ENCODE measurements around the gene MAPKAP1.

MAPKAP1 gene

DNA sequence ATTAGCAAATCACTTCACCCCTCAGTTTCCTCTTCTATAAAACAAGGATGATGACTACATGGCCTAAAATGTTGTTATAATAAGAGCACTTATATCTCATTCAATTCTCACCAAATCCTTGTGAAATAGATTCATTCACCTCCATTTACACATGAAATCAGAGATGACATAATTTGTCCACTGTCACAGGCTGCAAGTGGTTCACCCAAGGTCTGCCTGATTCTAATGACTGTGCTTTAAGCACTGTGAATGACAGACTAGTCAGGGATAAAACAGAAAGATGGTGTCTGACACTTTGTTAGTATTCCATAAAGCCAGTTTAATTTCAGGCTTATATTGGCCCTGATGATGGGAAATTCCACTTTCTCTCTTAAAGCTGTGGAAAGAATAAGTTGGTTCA, 209.5 kb downstream of the MAPKAP1 start:
- DNase-seq (ENCODE audit: low read depth in 2 of 2): no peak

GRCh38 chr9:125496313-125496834, 210.6 kb downstream of the MAPKAP1 start:
- DNase-seq (ENCODE audit: low read depth in 2 of 2): no peak
- no peak overlapping the region for H3K4me3 ChIP-seq (replicated peaks in 1 of 2; ENCODE audit: low read depth in 2 of 2, low read length in 2 of 2)
- no peak for TF ChIP-seq CTCF (IDR thresholded peaks at IDR 0.05; ENCODE audit: low read depth, low read length)

More for the DNA sequence above, 209.5 kb downstream of the MAPKAP1 start:
- H3K4me3 ChIP-seq (replicated peaks in 1 of 2; ENCODE audit: low read depth in 2 of 2, low read length in 2 of 2): no peak overlapping the region
- no peak for TF ChIP-seq CTCF (IDR thresholded peaks at IDR 0.05; ENCODE audit: low read depth, low read length)

DNA sequence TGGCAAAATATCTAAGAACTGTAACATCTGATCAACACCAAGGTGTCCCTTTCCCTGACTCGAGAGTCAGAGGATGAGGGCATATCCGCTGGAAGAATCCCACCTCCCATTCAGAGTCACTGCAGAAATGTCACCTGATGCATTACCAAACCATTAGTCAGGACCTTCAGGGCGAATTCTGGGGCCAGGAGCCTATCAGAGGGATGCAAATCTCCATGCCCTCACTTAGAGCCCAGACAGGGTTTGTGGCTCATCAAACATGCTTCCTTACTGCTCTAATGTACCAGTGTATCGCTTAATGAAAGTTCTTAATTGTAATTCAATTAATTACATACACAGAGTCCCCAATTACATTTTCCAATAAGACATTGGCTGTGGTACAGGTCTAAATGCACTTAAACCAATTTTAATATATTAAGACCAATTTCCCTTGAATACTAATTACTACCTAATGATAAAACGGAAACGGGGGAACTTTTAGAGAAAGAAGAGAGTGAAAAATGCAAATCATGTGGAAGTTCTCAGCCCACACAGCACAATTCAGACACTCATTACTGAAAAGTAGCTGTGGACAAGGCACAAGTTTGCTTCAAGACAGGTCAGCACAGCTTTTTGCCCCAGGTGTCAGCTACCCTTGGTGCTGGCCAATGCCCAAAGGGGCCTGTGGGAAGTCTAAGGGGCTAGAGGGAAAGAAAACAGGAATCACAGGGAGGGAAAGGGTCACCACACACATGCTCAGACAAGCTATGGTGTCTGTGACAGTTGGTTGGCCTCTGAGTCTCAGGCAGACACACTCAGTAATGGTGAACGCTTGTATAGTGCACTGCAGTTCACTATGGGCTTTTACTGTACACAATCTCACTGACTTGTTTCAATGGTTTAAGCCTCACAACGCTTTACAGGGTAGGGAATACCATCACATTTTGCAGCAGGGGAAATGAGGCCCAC, 211.6 kb downstream of the MAPKAP1 start:
- DNase-seq (ENCODE audit: low read depth in 2 of 2): no peak
- TF ChIP-seq CTCF (IDR thresholded peaks at IDR 0.05; ENCODE audit: low read depth, low read length): no peak
- no peak overlapping the region for H3K4me3 ChIP-seq (replicated peaks in 1 of 2; ENCODE audit: low read depth in 2 of 2, low read length in 2 of 2)

- no peak for TF ChIP-seq CTCF (IDR thresholded peaks at IDR 0.05; ENCODE audit: low read depth, low read length)
- no peak overlapping the region for H3K4me3 ChIP-seq (replicated peaks in 1 of 2; ENCODE audit: low read depth in 2 of 2, low read length in 2 of 2)
- DNase-seq (ENCODE audit: low read depth in 2 of 2): no peak
Measured at GRCh38 chr9:125494653-125494915, 212.4 kb downstream of the MAPKAP1 start.

DNA sequence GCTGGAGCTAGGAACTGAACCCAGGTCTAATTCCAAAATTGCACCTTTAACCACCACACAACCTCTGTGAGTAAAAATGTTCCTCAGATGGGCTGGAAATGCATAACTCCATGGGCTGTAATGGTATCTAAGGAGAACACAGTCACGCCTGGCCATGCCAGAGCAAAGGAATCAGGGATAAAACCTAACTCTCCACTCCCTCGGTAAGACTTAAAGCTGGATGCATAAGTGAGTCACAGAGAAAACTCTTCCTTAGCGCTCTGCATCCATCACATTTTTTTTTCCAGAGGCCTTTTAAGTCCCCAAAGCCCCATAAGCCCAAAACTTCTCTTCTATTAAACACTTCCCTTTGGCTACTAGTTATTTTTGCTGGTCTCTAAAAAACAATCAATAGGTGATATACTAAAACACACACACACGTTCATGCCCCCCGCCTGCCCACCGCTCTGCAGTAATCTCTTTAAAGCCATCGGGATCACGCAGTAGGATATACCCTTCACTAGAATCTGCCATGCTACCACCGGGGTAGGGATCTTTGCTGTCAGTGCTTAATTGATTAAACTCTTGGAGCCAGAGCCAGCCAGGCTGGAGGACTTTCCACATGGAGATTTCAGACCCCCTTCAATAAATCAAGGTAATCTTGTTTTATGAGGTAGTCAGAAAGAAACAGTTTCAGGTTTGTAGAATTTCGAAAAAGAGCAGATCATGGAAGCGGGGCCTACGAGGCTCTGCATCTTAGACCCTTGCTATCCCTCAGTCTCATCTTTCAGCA, 212.9 kb downstream of the MAPKAP1 start:
- no peak for TF ChIP-seq CTCF (IDR thresholded peaks at IDR 0.05; ENCODE audit: low read depth, low read length)
- DNase-seq (ENCODE audit: low read depth in 2 of 2): no peak
- no peak overlapping the region for H3K4me3 ChIP-seq (replicated peaks in 1 of 2; ENCODE audit: low read depth in 2 of 2, low read length in 2 of 2)

GRCh38 chr9:125493384-125493783, 213.6 kb downstream of the MAPKAP1 start:
- no peak overlapping the region for H3K4me3 ChIP-seq (replicated peaks in 1 of 2; ENCODE audit: low read depth in 2 of 2, low read length in 2 of 2)
- no peak for DNase-seq (ENCODE audit: low read depth in 2 of 2)
- no peak for TF ChIP-seq CTCF (IDR thresholded peaks at IDR 0.05; ENCODE audit: low read depth, low read length)
